Measurements from ENCODE around the gene VENTX. TPM values are rescaled to one million over a fixed set of nuclear protein-coding genes. Genes with fewer than 3 reads are reported as not detected.

VENTX gene, protein sequence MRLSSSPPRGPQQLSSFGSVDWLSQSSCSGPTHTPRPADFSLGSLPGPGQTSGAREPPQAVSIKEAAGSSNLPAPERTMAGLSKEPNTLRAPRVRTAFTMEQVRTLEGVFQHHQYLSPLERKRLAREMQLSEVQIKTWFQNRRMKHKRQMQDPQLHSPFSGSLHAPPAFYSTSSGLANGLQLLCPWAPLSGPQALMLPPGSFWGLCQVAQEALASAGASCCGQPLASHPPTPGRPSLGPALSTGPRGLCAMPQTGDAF
- under 1 TPM; 0.10 to 0.34 (median 0.23) TPM for polyA plus RNA-seq (ENCODE audit: insufficient read length in 4 of 4)

GRCh38 chr10:133237588-133238465 lies at the start of gene VENTX:
VENTX (plus strand) TSS chr10:133237855; CDS start chr10:133237915, 60 bp downstream.
- no peak for DNase-seq (ENCODE audit: low read depth in 4 of 4, low spot score in 3 of 4)

- DNase-seq (ENCODE audit: low read depth in 4 of 4, low spot score in 3 of 4) = no peak
Measured at GRCh38 chr10:133187906-133188681, 49.6 kb upstream of the VENTX start.

GRCh38 chr10:133189256-133189655 lies 48.4 kb upstream of the VENTX start:
- no peak for DNase-seq (ENCODE audit: low read depth in 4 of 4, low spot score in 3 of 4)

DNA sequence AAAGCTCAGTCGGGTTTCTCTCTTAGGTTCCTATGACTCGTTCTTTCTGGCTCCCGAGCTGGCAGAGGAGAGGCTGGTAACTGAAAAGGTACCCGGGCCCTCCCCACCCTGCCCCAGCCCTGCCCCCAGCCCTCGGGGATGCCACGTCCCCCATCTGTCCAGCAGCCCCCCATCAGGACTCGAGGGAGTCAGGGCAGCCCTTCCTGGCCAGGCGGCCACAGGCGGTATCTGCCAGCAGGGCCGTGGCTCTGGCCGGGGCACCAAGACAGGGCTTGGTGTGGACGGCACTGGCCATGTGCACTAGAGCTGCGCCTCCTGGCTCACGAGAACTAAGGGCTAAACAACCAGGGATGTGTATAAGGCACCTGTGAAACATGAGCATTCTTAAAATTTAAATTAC lies 47.9 kb upstream of the VENTX start:
- DNase-seq (ENCODE audit: low read depth in 4 of 4, low spot score in 3 of 4) = no peak

DNA sequence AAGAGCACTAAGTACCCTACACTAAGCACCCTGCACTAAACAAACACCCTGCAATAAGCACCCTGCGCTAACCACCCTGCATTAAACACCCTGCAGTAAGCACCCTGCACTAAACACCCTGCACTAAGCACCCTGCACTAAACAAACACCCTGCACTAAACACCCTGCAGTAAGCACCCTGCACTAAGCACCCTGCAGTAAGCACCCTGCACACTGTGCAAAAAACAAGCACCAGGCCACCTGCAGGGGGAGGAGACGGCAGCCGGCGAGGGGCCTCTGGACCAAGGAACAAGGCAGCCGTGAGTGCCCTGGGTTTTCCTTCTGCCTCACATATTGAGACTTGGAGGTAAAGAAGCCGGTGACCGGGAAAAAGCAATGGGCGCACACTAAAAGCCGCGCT lies 47.4 kb upstream of the VENTX start:
- no peak for DNase-seq (ENCODE audit: low read depth in 4 of 4, low spot score in 3 of 4)

- DNase-seq (ENCODE audit: low read depth in 4 of 4, low spot score in 3 of 4) = no peak
Measured at GRCh38 chr10:133191651-133192050, 46.0 kb upstream of the VENTX start.

GRCh38 chr10:133194151-133194550 lies 43.5 kb upstream of the VENTX start:
- no peak for DNase-seq (ENCODE audit: low read depth in 4 of 4, low spot score in 3 of 4)

GRCh38 chr10:133195096-133195495 lies 42.6 kb upstream of the VENTX start:
- DNase-seq (ENCODE audit: low read depth in 4 of 4, low spot score in 3 of 4) = no peak

DNA sequence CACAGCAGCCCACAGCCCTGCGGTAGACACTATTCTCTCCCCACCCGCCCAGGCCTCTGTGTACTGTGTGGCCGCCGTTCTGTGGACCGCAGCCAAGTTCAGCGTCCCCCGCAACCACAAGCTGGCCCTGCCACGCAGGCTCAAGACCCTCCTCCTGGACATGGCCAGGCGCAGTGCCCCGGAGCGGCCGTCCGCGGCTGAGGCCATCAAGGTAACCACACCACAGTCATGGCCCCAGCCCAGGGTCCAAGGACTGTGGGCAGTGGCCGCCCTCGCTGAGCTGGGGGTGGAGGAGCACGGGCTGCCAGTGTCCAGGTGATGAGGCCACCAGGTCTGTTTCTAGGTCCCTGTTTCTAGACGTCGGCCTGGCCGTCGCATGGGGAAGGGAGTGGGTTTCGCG lies 42.0 kb upstream of the VENTX start:
- DNase-seq (ENCODE audit: low read depth in 4 of 4, low spot score in 3 of 4) = no peak

GRCh38 chr10:133196221-133196915 lies 41.3 kb upstream of the VENTX start:
- no peak for DNase-seq (ENCODE audit: low read depth in 4 of 4, low spot score in 3 of 4)

- DNase-seq (ENCODE audit: low read depth in 4 of 4, low spot score in 3 of 4) = no peak
Measured at GRCh38 chr10:133196936-133197758, 40.5 kb upstream of the VENTX start.

- DNase-seq (ENCODE audit: low read depth in 4 of 4, low spot score in 3 of 4) = no peak
Measured at GRCh38 chr10:133197786-133198185, 39.9 kb upstream of the VENTX start.

DNA sequence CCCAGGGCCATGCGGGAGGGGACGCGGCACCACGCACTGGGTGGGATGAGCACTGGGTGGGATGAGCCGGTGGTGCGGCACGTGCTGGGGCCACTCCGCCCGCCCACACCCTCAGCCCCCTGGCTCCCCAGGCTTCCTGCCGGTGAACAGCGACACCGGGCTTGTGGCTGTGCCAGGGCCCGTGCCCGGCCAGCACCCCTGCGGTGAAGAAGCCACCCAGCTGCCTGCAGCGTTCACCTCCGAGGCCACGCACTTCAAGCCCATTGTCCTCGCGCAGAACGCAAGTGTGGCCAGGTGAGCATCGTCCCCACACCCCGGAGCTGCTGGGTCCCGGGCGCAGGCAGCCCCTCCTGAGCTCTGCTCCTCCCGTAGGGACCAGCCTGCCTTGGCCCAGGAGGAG lies 39.4 kb upstream of the VENTX start:
- DNase-seq (ENCODE audit: low read depth in 4 of 4, low spot score in 3 of 4) = no peak

- DNase-seq (ENCODE audit: low read depth in 4 of 4, low spot score in 3 of 4) = no peak
Measured at GRCh38 chr10:133198621-133199487, 38.8 kb upstream of the VENTX start.

- no peak for DNase-seq (ENCODE audit: low read depth in 4 of 4, low spot score in 3 of 4)
Measured at GRCh38 chr10:133199488-133199885, 38.2 kb upstream of the VENTX start.

DNA sequence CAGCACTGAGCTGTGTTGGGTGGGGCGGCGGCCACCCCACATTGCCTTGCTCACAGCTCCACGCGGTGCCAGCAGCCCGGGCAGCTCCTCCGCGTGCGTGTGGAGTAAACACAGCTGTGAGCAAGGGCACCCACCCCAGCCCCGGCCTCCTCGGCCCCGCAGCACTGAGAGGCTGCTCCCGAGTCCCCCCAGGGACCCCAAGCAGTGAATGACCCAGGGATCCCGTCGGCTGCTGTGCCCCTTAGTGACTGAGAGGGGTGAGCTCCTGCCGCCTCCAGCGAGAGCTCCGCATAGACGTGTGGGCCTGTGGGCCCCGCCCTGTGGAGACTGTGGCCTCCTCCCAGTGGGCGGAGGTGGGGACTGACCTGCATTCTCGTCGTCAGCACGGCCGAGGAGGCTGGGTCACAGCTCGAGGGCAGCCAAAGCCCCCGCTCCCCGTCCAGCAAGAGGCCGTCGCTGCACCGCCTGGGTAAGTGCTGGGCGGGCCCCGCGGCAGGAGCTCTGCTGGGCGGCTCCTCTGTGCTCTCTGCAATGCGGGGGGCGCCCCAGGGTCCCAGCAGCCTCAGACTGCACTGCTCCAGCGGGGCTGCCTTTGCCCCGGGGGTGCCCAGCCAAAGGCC lies 37.6 kb upstream of the VENTX start:
- DNase-seq (ENCODE audit: low read depth in 4 of 4, low spot score in 3 of 4) = no peak

- DNase-seq (ENCODE audit: low read depth in 4 of 4, low spot score in 3 of 4) = no peak
Measured at GRCh38 chr10:133200621-133201031, 37.0 kb upstream of the VENTX start.

All from left renal pelvis (tissue), 4 donors.